ENCODE measurements around the gene PLB1.

The PLB1 gene

DNA sequence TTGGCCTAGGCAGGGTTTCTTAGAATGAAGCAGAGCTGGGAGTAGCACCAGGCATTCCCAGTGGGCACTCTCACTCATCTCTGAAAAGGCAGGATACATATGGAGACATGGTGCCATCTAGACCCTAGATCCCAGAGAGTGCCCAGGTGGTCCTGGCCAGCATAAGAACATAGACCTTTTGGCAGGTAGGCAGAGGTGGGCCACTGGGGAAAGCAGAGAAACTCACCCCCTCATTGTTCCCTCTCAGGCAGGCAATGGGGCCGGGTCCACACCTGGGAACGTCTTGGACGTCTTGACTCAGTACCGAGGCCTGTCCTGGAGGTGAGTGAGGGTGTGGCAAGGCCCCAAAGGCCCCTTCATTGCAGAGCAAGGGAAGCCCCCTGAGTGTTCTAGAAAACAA is 69.2 kb downstream of the PLB1 start:
- Histone ChIP-seq H3K27ac (ENCODE audit: low read length) (no peak overlapping the region), H3K9ac (ENCODE audit: low read length in 2 of 2) (no peak overlapping the region), H3K27me3 (ENCODE audit: control insufficient read depth in 1 of 2, insufficient read depth in 2 of 2, low read length in 2 of 2) (no peaks in the 10 kb centered on the region), H3K4me1 (ENCODE audit: control insufficient read depth, insufficient read depth, low read length) (peaks cover 6% of the 10 kb centered on the region), H3K9me3 (ENCODE audit: control insufficient read depth in 2 of 2, low read length in 2 of 2) (no peaks in the 10 kb centered on the region), H3K36me3 (ENCODE audit: control insufficient read depth in 2 of 2, insufficient read depth in 2 of 2, low read length in 2 of 2) (no peaks in the 10 kb centered on the region), H3K4me3 (ENCODE audit: low read length in 2 of 2) (no peak overlapping the region)

DNA sequence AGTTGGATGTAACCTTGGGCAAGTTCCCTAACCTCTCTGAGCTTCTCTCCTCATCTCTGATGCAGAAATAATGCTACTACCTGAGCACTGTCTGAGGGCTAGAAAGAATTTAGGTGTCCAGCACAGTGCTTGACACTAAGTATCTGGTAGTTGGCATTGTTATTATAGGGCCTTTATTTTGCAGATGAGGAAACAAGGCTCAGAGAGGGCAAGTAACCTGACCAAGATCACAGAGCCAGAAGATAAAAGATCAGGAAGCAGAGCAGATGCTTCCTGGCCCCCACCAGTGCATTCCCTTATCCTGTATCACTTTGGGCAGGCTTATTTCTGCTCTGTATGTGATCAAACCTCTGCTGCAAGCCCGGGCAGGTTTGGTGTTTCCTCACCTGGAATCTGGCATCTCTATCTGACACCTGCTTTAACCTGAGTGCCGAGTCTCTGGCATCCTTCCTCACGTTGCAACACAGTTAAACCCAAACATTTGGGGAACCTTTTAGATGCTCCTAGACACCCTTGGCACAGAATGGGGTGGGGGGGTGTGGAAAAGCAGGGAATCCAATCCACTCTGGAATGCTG is 69.9 kb downstream of the PLB1 start:
- H3K9me3 ChIP-seq (ENCODE audit: control insufficient read depth in 2 of 2, low read length in 2 of 2) = no peaks in the 10 kb centered on the region
- no peak overlapping the region for H3K27ac ChIP-seq (ENCODE audit: low read length)
- H3K4me1 ChIP-seq (ENCODE audit: control insufficient read depth, insufficient read depth, low read length) = peaks cover 6% of the 10 kb centered on the region
- peak overlapping the region in 1 of 2 donors; percentile 61 for H3K4me3 ChIP-seq (ENCODE audit: low read length in 2 of 2)
- no peak overlapping the region for H3K9ac ChIP-seq (ENCODE audit: low read length in 2 of 2)
- H3K27me3 ChIP-seq (ENCODE audit: control insufficient read depth in 1 of 2, insufficient read depth in 2 of 2, low read length in 2 of 2) = no peaks in the 10 kb centered on the region
- no peaks in the 10 kb centered on the region for H3K36me3 ChIP-seq (ENCODE audit: control insufficient read depth in 2 of 2, insufficient read depth in 2 of 2, low read length in 2 of 2)

DNA sequence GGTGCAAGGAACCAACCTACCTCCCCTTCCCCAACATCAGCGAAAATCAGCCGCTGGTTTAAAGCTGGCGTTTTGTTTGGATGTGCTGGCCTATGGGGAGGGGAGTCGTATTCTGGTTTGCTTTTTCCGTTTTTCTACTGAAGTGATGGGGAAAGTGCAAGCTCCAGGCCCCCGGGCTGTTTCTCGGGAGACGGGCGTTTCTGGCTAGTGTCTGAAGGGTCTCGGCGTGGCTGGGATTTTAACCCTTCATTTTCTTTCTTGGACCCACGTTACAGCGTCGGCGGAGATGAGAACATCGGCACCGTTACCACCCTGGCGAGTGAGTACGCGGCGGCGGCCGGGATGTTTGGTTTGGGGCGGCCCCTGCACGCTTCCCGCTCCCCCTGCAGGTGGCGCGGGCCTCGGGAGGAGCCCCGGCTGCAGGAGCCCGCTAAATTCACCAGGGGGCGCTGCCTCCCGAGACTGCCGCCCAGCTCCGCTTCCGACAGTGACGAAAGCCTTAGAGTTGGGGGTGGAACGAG is 70.7 kb downstream of the PLB1 start:
- peak overlapping the region; percentile 55 for H3K27ac ChIP-seq (ENCODE audit: low read length)
- peaks cover 6% of the 10 kb centered on the region for H3K4me1 ChIP-seq (ENCODE audit: control insufficient read depth, insufficient read depth, low read length)
- H3K9ac ChIP-seq (ENCODE audit: low read length in 2 of 2) = peak overlapping the region; percentile 66 to 81

DNA sequence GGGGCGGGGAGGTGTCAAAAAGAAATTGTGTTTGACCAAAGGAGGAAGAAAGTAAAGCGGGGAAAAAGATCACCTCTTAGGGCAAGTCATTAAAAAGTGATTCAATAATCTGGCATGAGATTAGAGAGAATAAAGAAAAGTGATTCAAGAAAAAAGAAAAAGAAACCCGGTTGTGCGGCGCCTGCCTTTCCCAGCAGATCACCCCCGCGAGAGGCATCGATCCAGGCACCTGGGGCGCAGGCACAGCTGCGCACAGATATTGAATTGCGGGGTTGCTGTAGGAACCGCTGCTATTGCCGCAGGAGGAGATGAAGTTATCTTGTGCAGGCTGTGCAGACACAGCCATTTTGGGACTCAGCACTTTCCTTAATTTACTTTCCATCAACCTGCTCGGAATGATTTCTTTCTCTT is 71.2 kb downstream of the PLB1 start:
- Histone ChIP-seq H3K27ac (ENCODE audit: low read length) (no peak overlapping the region), H3K4me3 (ENCODE audit: low read length in 2 of 2) (peak overlapping the region; percentile 80 to 83), H3K9me3 (ENCODE audit: control insufficient read depth in 2 of 2, low read length in 2 of 2) (no peaks in the 10 kb centered on the region), H3K27me3 (ENCODE audit: control insufficient read depth in 1 of 2, insufficient read depth in 2 of 2, low read length in 2 of 2) (no peaks in the 10 kb centered on the region), H3K9ac (ENCODE audit: low read length in 2 of 2) (peak overlapping the region; percentile 66 to 72), H3K4me1 (ENCODE audit: control insufficient read depth, insufficient read depth, low read length) (peaks cover 6% of the 10 kb centered on the region), H3K36me3 (ENCODE audit: control insufficient read depth in 2 of 2, insufficient read depth in 2 of 2, low read length in 2 of 2) (no peaks in the 10 kb centered on the region)

More for the DNA sequence above, 70.7 kb downstream of the PLB1 start:
- no peaks in the 10 kb centered on the region for H3K27me3 ChIP-seq (ENCODE audit: control insufficient read depth in 1 of 2, insufficient read depth in 2 of 2, low read length in 2 of 2)
- H3K4me3 ChIP-seq (ENCODE audit: low read length in 2 of 2) = peak overlapping the region; percentile 80 to 83
- no peaks in the 10 kb centered on the region for H3K36me3 ChIP-seq (ENCODE audit: control insufficient read depth in 2 of 2, insufficient read depth in 2 of 2, low read length in 2 of 2)
- no peaks in the 10 kb centered on the region for H3K9me3 ChIP-seq (ENCODE audit: control insufficient read depth in 2 of 2, low read length in 2 of 2)

DNA sequence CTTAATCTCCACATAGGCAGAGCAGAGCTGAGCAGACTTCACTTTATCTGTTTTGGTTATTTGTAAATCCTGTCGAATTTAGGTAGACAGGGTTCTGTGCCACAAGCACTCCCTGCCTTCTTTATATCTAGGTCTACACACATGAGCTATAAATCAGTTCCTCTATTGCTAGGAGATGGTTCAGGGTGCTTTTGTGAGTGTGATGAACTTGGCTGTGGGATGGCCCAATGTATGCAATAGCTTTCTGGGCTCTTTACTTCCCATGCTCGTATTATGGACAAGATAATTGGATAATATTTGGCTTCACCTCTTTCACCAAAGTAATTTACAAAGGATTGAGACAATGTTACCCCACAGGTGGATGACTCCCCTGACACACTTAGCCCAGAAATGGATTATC is 72.2 kb downstream of the PLB1 start:
- Histone ChIP-seq H3K27me3 (ENCODE audit: control insufficient read depth in 1 of 2, insufficient read depth in 2 of 2, low read length in 2 of 2) (no peaks in the 10 kb centered on the region), H3K27ac (ENCODE audit: low read length) (no peak overlapping the region), H3K4me1 (ENCODE audit: control insufficient read depth, insufficient read depth, low read length) (peaks cover 6% of the 10 kb centered on the region), H3K9ac (ENCODE audit: low read length in 2 of 2) (no peak overlapping the region), H3K36me3 (ENCODE audit: control insufficient read depth in 2 of 2, insufficient read depth in 2 of 2, low read length in 2 of 2) (no peaks in the 10 kb centered on the region), H3K9me3 (ENCODE audit: control insufficient read depth in 2 of 2, low read length in 2 of 2) (no peaks in the 10 kb centered on the region), H3K4me3 (ENCODE audit: low read length in 2 of 2) (no peak overlapping the region)

DNA sequence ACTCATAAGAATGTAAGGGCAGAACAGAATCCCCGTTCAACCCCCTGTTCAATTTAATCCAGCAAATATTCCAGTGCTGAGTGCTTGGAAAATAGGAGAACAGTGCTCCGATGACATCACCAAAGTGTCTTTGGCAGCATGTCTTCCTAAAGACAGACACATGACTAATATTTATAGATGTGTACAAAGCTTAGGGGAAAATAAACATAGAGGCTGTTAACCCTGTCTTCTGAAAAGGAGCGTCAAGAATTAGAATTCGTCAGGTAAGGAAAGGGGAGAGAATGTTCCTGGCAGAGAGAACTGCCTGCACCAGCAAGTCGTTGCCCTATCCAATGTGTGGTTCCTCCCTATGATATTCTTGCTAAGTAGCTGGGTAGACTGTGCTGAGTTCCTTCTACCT is 72.7 kb downstream of the PLB1 start:
- Histone ChIP-seq H3K9me3 (ENCODE audit: control insufficient read depth in 2 of 2, low read length in 2 of 2) (no peaks in the 10 kb centered on the region), H3K4me1 (ENCODE audit: control insufficient read depth, insufficient read depth, low read length) (peaks cover 6% of the 10 kb centered on the region), H3K27me3 (ENCODE audit: control insufficient read depth in 1 of 2, insufficient read depth in 2 of 2, low read length in 2 of 2) (no peaks in the 10 kb centered on the region), H3K36me3 (ENCODE audit: control insufficient read depth in 2 of 2, insufficient read depth in 2 of 2, low read length in 2 of 2) (no peaks in the 10 kb centered on the region), H3K27ac (ENCODE audit: low read length) (no peak overlapping the region), H3K9ac (ENCODE audit: low read length in 2 of 2) (no peak overlapping the region), H3K4me3 (ENCODE audit: low read length in 2 of 2) (no peak overlapping the region)

DNA sequence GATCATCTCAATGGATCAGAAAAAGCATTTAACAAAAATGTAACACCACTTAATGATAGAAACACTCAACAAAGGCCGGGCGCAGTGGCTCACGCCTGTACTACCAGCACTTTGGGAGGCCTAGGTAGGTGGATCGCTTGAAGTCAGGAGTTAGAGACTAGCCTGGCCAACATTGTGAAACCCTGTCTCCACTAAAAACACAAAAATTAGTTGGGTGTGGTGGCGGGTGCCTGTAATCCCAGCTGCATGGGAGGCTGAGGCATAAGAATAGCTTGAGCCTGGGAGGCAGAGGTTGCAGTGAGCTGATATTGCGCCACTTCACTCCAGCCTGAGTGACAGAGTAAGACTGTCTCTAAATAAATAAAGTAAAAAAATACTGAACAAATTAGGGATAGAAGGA is 74.6 kb downstream of the PLB1 start:
- no peaks in the 10 kb centered on the region for H3K36me3 ChIP-seq (ENCODE audit: control insufficient read depth in 2 of 2, insufficient read depth in 2 of 2, low read length in 2 of 2)
- peaks cover 6% of the 10 kb centered on the region for H3K4me1 ChIP-seq (ENCODE audit: control insufficient read depth, insufficient read depth, low read length)
- no peak overlapping the region for H3K4me3 ChIP-seq (ENCODE audit: low read length in 2 of 2)
- no peaks in the 10 kb centered on the region for H3K27me3 ChIP-seq (ENCODE audit: control insufficient read depth in 1 of 2, insufficient read depth in 2 of 2, low read length in 2 of 2)
- H3K9ac ChIP-seq (ENCODE audit: low read length in 2 of 2) = no peak overlapping the region
- H3K27ac ChIP-seq (ENCODE audit: low read length) = no peak overlapping the region
- H3K9me3 ChIP-seq (ENCODE audit: control insufficient read depth in 2 of 2, low read length in 2 of 2) = no peaks in the 10 kb centered on the region

DNA sequence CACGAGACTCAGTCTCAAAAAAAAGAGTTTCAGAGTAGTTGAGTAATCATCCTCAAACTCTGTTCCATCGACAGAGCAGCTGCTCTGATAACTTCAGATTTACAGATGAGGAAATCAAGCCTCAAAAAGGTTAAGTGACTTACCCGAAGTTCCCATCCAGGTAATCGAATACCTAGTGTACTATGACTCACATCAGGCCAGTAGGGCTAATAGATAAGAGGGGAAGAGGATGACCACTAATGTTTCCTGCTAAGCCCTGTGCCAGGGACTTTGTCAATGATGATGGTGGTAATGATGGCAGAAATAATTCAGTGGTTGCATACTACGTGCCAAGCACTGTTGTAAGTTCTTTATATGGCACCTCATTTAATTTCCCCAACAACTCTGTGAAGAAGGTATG is 80.9 kb downstream of the PLB1 start:
- H3K36me3 ChIP-seq (ENCODE audit: control insufficient read depth in 2 of 2, insufficient read depth in 2 of 2, low read length in 2 of 2) = no peaks in the 10 kb centered on the region
- no peaks in the 10 kb centered on the region for H3K4me1 ChIP-seq (ENCODE audit: control insufficient read depth, insufficient read depth, low read length)
- H3K27ac ChIP-seq (ENCODE audit: low read length) = no peak overlapping the region
- no peak overlapping the region for H3K9ac ChIP-seq (ENCODE audit: low read length in 2 of 2)
- H3K27me3 ChIP-seq (ENCODE audit: control insufficient read depth in 1 of 2, insufficient read depth in 2 of 2, low read length in 2 of 2) = peaks cover 0 to 3% of the 10 kb centered on the region in 2 donors
- no peaks in the 10 kb centered on the region for H3K9me3 ChIP-seq (ENCODE audit: control insufficient read depth in 2 of 2, low read length in 2 of 2)
- H3K4me3 ChIP-seq (ENCODE audit: low read length in 2 of 2) = no peak overlapping the region

DNA sequence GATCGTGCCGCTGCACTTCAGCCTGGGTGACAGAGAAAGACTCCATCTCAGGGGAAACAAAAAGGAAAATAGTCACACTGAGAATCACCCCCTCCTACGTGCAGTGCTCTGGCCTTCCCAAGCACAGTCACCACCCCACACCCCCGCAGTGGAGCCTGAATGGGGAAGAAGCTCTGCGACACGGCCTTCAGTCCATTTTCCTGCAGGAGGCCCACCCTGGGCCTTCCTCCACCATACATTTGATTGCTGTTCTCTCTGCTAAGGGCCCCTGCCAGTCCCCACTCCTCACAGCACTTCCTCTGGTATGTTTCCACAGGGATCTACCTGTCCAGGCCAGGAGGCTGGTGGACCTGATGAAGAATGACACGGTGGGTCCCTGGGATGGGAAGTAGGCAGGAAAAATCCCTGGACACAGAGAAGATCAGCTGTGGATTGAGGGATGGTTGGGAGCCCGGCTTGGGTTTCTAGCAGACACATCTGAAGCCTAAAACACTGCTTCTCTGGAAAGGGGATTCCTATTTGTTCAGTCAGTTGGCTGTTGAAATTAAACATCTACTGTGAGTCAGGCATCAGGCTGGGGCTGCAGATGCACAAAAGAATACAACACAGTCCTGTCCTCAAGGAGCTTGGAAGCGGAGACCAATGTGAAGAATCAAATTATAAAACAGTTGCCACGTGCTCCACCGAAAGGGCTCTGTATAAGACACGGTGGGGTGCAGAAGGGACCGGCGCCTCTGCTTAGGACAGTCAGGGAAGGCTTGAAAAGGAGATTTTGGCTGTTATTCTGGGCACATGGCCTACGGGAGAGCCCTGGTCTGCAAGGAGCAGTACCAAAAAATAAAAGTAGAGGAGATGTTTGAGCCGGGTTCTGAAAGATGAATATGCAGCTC is 82.2 kb downstream of the PLB1 start:
- H3K9ac ChIP-seq (ENCODE audit: low read length in 2 of 2) = no peak overlapping the region
- H3K27me3 ChIP-seq (ENCODE audit: control insufficient read depth in 1 of 2, insufficient read depth in 2 of 2, low read length in 2 of 2) = peaks cover 0 to 3% of the 10 kb centered on the region in 2 donors
- H3K36me3 ChIP-seq (ENCODE audit: control insufficient read depth in 2 of 2, insufficient read depth in 2 of 2, low read length in 2 of 2) = no peaks in the 10 kb centered on the region
- H3K9me3 ChIP-seq (ENCODE audit: control insufficient read depth in 2 of 2, low read length in 2 of 2) = no peaks in the 10 kb centered on the region
- H3K27ac ChIP-seq (ENCODE audit: low read length) = no peak overlapping the region
- H3K4me3 ChIP-seq (ENCODE audit: low read length in 2 of 2) = no peak overlapping the region
- H3K4me1 ChIP-seq (ENCODE audit: control insufficient read depth, insufficient read depth, low read length) = no peaks in the 10 kb centered on the region

DNA sequence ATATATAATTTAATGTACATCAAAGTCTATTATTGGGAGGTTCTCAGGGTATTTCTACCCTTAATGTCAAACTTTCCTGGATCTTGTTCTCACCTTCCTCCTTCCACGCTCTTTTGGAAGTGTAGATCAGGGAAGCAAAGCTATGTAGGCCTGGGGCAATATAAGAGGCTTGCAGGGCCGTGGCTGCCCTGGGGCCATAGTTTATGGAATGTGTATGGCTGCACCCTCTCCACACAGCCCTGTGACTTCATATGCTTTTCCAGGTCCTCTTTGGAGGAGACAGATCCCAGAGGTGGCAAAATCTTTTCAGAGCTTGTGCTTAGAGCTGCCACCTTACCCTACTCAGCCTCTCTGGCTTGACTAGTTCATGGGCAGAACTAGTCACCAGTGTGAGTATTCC is 82.9 kb downstream of the PLB1 start:
- Histone ChIP-seq H3K9ac (ENCODE audit: low read length in 2 of 2) (no peak overlapping the region), H3K36me3 (ENCODE audit: control insufficient read depth in 2 of 2, insufficient read depth in 2 of 2, low read length in 2 of 2) (no peaks in the 10 kb centered on the region), H3K27ac (ENCODE audit: low read length) (no peak overlapping the region), H3K9me3 (ENCODE audit: control insufficient read depth in 2 of 2, low read length in 2 of 2) (no peaks in the 10 kb centered on the region), H3K4me3 (ENCODE audit: low read length in 2 of 2) (no peak overlapping the region), H3K27me3 (ENCODE audit: control insufficient read depth in 1 of 2, insufficient read depth in 2 of 2, low read length in 2 of 2) (peaks cover 0 to 3% of the 10 kb centered on the region in 2 donors), H3K4me1 (ENCODE audit: control insufficient read depth, insufficient read depth, low read length) (no peaks in the 10 kb centered on the region)

DNA sequence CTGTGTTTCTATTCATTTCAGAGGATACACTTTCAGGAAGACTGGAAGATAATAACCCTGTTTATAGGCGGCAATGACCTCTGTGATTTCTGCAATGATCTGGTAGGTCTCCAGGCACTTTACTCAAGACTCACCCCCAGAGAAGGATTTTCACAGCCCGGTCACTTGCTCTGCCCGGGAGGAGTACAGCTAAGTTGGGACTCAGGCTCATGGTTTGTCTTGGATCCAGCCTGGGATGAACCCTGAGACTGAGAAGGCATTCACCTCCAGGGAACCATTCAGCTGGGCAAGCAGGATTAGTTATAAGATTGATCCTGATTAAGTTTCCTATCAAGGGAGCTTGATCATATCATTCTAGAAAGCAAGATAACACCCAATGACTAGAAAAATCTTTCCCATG is 83.7 kb downstream of the PLB1 start:
- H3K36me3 ChIP-seq (ENCODE audit: control insufficient read depth in 2 of 2, insufficient read depth in 2 of 2, low read length in 2 of 2) = no peaks in the 10 kb centered on the region

More for the DNA sequence above, 83.7 kb downstream of the PLB1 start:
- H3K4me1 ChIP-seq (ENCODE audit: control insufficient read depth, insufficient read depth, low read length) = peaks cover 4% of the 10 kb centered on the region
- H3K9ac ChIP-seq (ENCODE audit: low read length in 2 of 2) = no peak overlapping the region
- H3K27me3 ChIP-seq (ENCODE audit: control insufficient read depth in 1 of 2, insufficient read depth in 2 of 2, low read length in 2 of 2) = peaks cover 0 to 3% of the 10 kb centered on the region in 2 donors
- no peak overlapping the region for H3K27ac ChIP-seq (ENCODE audit: low read length)
- no peaks in the 10 kb centered on the region for H3K9me3 ChIP-seq (ENCODE audit: control insufficient read depth in 2 of 2, low read length in 2 of 2)
- no peak overlapping the region for H3K4me3 ChIP-seq (ENCODE audit: low read length in 2 of 2)
